VCaP (cell line): ENCODE data around the gene ABI3.

Experiments used
- H3K27ac ChIP-seq: fragments of 450-650 bp; 2 replicates; pipeline ENCODE4 v1.5.1; 2017
- TF ChIP-seq, protein P1 (sequence below): fragments of 450-650 bp; conservative IDR thresholded peaks from 2 replicates; pipeline ENCODE4 v1.5.1; 2017; ENCODE audit warnings: mild to moderate bottlenecking, moderate library complexity

The ABI3 gene

DNA sequence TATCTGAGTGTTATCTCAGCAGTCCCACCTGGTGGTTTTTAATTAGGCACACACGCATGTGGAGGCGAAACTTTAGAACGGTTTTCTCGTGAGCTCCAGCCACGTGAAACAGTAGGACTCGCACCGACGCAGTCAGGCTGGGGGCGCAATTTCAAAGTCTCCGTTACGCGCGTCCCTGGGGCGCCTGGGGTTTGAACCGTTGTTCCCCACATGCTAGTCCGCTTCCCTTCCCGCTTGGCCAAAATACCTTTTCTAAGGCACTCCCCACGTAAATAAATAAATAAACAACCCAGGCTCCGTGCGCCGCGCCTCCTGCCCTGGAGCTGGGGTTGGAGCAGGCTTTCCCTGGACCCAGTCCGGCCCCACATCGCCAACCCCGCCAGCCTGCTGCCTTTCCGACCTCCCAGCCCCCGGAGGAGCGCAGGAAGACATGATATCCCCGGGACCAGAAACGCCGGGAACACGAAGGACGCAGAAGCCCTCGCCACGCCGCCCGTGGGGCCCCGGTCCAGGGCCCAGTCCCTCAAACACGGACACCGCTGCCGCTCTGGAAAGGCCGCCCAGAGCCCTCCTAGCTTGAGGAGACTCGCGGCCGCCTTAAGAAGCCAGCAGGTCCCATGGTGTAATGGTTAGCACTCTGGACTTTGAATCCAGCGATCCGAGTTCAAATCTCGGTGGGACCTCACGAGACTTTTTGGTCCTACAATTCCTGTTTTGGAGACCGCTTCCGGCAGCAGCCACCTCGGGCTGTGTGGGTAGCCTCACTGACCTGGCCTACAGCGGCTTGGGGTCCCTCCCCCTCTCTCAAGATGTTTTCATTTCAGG lies 18.4 kb upstream of the ABI3 start:
- TF ChIP-seq, protein P1, sequence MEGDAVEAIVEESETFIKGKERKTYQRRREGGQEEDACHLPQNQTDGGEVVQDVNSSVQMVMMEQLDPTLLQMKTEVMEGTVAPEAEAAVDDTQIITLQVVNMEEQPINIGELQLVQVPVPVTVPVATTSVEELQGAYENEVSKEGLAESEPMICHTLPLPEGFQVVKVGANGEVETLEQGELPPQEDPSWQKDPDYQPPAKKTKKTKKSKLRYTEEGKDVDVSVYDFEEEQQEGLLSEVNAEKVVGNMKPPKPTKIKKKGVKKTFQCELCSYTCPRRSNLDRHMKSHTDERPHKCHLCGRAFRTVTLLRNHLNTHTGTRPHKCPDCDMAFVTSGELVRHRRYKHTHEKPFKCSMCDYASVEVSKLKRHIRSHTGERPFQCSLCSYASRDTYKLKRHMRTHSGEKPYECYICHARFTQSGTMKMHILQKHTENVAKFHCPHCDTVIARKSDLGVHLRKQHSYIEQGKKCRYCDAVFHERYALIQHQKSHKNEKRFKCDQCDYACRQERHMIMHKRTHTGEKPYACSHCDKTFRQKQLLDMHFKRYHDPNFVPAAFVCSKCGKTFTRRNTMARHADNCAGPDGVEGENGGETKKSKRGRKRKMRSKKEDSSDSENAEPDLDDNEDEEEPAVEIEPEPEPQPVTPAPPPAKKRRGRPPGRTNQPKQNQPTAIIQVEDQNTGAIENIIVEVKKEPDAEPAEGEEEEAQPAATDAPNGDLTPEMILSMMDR: peak; percentile 53
- peak overlapping the region; percentile 95 for H3K27ac ChIP-seq

DNA sequence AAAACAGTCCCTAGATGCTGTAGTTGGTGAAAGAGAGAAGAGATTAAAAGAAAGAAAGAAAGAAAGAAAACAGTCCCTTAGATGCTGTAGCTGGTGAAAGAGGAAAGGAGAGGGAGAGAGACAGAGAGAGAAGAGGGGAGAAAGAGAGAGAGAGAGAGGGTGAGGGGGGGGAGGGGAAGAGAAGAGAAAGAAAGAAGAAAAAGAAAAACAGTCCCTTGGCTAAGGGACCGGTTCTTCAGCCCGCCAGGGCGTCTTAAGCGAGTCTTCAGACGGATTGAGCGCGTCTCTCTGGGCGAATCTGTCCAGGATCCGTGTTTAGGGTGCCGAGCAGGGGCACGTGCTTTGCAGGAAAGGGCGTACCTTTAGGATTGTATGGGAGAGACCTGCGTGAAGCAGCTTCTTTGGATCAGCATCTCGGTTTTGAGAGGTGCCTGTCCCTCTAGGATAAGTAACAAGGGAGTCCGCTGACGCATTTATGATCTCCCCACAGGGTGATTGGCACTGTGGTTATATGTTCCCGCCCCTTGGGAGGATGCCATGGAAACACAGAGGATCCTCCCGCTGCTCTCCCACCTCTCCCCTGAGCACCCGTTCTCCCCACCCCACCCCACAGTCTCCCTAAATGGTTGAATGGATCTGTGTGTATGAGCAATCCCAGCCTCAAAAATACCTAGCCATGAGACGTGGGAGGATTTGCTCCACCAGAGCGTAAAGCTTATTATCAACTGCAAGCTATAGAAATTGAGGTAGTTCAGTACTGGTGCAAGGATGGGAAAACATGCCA lies 16.8 kb upstream of the ABI3 start:
- TF ChIP-seq, protein P1: no peak
- H3K27ac ChIP-seq: peak overlapping the region; percentile 95

DNA sequence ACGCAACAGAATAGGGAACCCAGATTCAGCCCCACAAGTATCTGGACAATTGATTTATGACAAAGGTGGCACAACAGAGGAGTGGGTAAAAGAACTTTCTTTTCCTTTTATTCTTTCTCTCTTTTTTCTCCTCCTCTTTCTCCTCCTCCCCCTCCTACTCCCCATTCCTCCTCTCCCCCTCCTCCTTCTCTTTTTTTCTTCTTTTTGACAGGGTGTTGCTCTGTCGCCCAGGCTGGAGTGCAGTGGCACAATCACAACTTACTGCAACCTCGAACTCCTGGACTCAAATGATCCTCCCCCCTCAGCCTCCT lies 16.3 kb upstream of the ABI3 start:
- TF ChIP-seq, protein P1: no peak
- peak overlapping the region; percentile 95 for H3K27ac ChIP-seq

DNA sequence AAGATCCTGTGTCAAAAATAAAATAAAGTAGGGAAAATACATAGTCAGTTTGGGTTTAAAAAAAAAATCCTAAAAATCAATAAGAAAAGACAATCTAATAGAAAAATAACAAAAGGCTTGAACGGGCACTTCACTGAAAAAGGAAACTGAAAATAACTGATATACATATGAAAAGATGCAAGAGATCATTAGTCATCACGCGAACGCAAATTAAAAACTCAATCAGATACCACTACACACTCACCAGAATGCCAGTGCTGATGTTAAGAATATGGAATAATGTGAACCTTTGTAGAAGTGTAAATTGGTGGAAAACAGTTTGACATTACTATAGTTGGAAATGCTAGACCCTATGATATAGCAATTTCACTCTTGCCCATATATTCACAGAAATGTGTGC lies 14.8 kb upstream of the ABI3 start:
- TF ChIP-seq, protein P1: no peak

GRCh38 chr17:49196520-49196919 lies 14.0 kb upstream of the ABI3 start:
- H3K27ac ChIP-seq: no peak overlapping the region

More for the DNA sequence above, 14.8 kb upstream of the ABI3 start:
- H3K27ac ChIP-seq: no peak overlapping the region

GRCh38 chr17:49197346-49197998 lies 13.0 kb upstream of the ABI3 start:
- TF ChIP-seq, protein P1: no peak
- no peak overlapping the region for H3K27ac ChIP-seq

More at GRCh38 chr17:49196520-49196919, 14.0 kb upstream of the ABI3 start:
- TF ChIP-seq, protein P1: no peak

GRCh38 chr17:49198211-49198610 lies 12.3 kb upstream of the ABI3 start:
- H3K27ac ChIP-seq: no peak overlapping the region

More at GRCh38 chr17:49198211-49198610, 12.3 kb upstream of the ABI3 start:
- TF ChIP-seq, protein P1: no peak
